Liver (tissue), 9 donors: ENCODE data around the gene ZNF865. TPM values are rescaled to one million over a fixed set of nuclear protein-coding genes. Genes with fewer than 3 reads are reported as not detected.
"Not testable (repeated sequence)": the region's sequence is repeated elsewhere in the genome, so short reads cannot be mapped to it uniquely, and the experiment has no call there.

Experiments
- DNase-seq: peaks from one replicate; pipeline ENCODE4 v3.0.0-alpha.2; 2017; ENCODE audit warnings: low spot score
- H3K27ac ChIP-seq, 2 donors: one replicate each; pipeline ENCODE4 v1.7.0; 2013; ENCODE audit warnings: inconsistent platforms in 2 of 2, low read length in 2 of 2, control low read depth in 1 of 2, low read depth in 1 of 2, mild to moderate bottlenecking in 1 of 2
- H3K27me3 ChIP-seq, 4 donors: one replicate each; pipeline versions ENCODE4 v1.6.1 to v1.7.0; 2013; ENCODE audit warnings: low read length in 3 of 4, inconsistent platforms in 1 of 4, mild to moderate bottlenecking in 1 of 4, moderate library complexity in 1 of 4; ENCODE audit not compliant: control insufficient read depth in 4 of 4, insufficient read depth in 4 of 4
- H3K36me3 ChIP-seq, 4 donors: one replicate each; pipeline versions ENCODE4 v1.6.1 to v1.7.0; 2013; ENCODE audit warnings: low read length in 3 of 4, mild to moderate bottlenecking in 3 of 4, low read depth in 1 of 4, moderate library complexity in 1 of 4; ENCODE audit not compliant: control insufficient read depth in 4 of 4, insufficient read depth in 3 of 4
- H3K4me1 ChIP-seq, 4 donors: one replicate each; pipeline versions ENCODE4 v1.6.1 to v1.7.0; 2013; ENCODE audit warnings: low read length in 3 of 4, mild to moderate bottlenecking in 3 of 4, moderate library complexity in 1 of 4; ENCODE audit not compliant: control insufficient read depth in 4 of 4, insufficient read depth in 4 of 4
- H3K4me3 ChIP-seq, 3 donors: one replicate each; pipeline versions ENCODE4 v1.6.1 to v1.7.0; 2013; ENCODE audit warnings: low read length in 3 of 3, control low read depth in 1 of 3, low read depth in 1 of 3, mild to moderate bottlenecking in 1 of 3
- H3K9ac ChIP-seq, 2 donors: one replicate each; pipeline ENCODE4 v1.7.0; 2013; ENCODE audit warnings: low read length in 2 of 2, mild to moderate bottlenecking in 2 of 2, moderate library complexity in 2 of 2, control low read depth in 1 of 2, low read depth in 1 of 2
- H3K9me3 ChIP-seq, 4 donors: one replicate each; pipeline versions ENCODE4 v1.6.1 to v1.7.0; 2013; ENCODE audit warnings: low read length in 3 of 4; ENCODE audit not compliant: control insufficient read depth in 4 of 4
- ATF3 ChIP-seq: IDR thresholded peaks from 2 replicates; pipeline ENCODE4 v1.6.1; 2016; ENCODE audit warnings: antibody characterized with exemption
- FOXA1 ChIP-seq: IDR thresholded peaks from 2 replicates; pipeline ENCODE4 v1.6.1; 2016; ENCODE audit warnings: antibody characterized with exemption
- FOXA2 ChIP-seq: IDR thresholded peaks from 2 replicates; pipeline ENCODE4 v1.6.1; 2016; ENCODE audit warnings: antibody characterized with exemption
- GABPA ChIP-seq, 2 donors: IDR thresholded peaks in 1 of 2; conservative IDR thresholded peaks in 1 of 2; 2 replicates each; pipeline ENCODE4 v1.6.1; 2016; ENCODE audit warnings: antibody characterized with exemption in 2 of 2, mild to moderate bottlenecking in 1 of 2, moderate library complexity in 1 of 2
- HNF4A ChIP-seq, 2 donors: conservative IDR thresholded peaks; 2 replicates each; pipeline ENCODE4 v1.6.1; 2016; ENCODE audit warnings: antibody characterized with exemption in 2 of 2, mild to moderate bottlenecking in 2 of 2
- HNF4G ChIP-seq: IDR thresholded peaks from 2 replicates; pipeline ENCODE4 v1.6.1; 2016; ENCODE audit warnings: antibody characterized with exemption
- JUND ChIP-seq, 2 donors: IDR thresholded peaks; 2 replicates each; pipeline ENCODE4 v1.6.1; 2016; ENCODE audit warnings: antibody characterized with exemption in 2 of 2
- NR2F2 ChIP-seq: IDR thresholded peaks from 2 replicates; pipeline ENCODE4 v1.6.1; 2016; ENCODE audit warnings: antibody characterized with exemption
- RAD21 ChIP-seq, 2 donors: IDR thresholded peaks; 2 replicates each; pipeline ENCODE4 v1.6.1; 2016; ENCODE audit warnings: antibody characterized with exemption in 2 of 2, mild to moderate bottlenecking in 2 of 2
- REST ChIP-seq: IDR thresholded peaks from 2 replicates; pipeline ENCODE4 v1.6.1; 2016; ENCODE audit warnings: antibody characterized with exemption, mild to moderate bottlenecking
- RXRA ChIP-seq, 2 donors: IDR thresholded peaks; 2 replicates each; pipeline ENCODE4 v1.6.1; 2017 to 2018; ENCODE audit warnings: antibody characterized with exemption in 2 of 2, mild to moderate bottlenecking in 1 of 2
- SP1 ChIP-seq: IDR thresholded peaks from 2 replicates; pipeline ENCODE4 v1.6.1; 2018; ENCODE audit warnings: antibody characterized with exemption, mild to moderate bottlenecking
- TAF1 ChIP-seq: conservative IDR thresholded peaks from 2 replicates; pipeline ENCODE4 v1.6.1; 2016; ENCODE audit warnings: antibody characterized with exemption, mild to moderate bottlenecking
- YY1 ChIP-seq: IDR thresholded peaks from 2 replicates; pipeline ENCODE4 v1.6.1; 2016; ENCODE audit warnings: antibody characterized with exemption, mild to moderate bottlenecking
- WGBS: extraction: QIAGEN DNeasy Blood & Tissue Kit; methylation state at CpG from one replicate; pipeline ENCODE4 v1.1.7; 2013; 5-methylcytosine and 5-hydroxymethylcytosine counted together
- polyA plus RNA-seq, 2 donors: library from polyadenylated mRNA; stranded (reverse) in 1 of 2; unstranded in 1 of 2; fragments of 200-250 nt in 1 of 2; fragments of >200 nt in 1 of 2; fragmentation: Nextera tagmentation in 1 of 2; extraction: Ambion mirVana in 1 of 2; gene quantifications; one replicate each; pipeline versions ENCODE4 v1.2.1 to v1.2.3, GENCODE V29; 2013 to 2015
- total RNA-seq, 2 donors: library from RNA; depleted of rRNA; stranded (reverse); fragments of >200 nt; gene quantifications; one replicate each; pipeline ENCODE4 v1.2.3, GENCODE V29; 2014
- TF ChIP-seq, protein P1 (sequence below): fragments of 150-350 bp; IDR thresholded peaks from 2 replicates; pipeline ENCODE4 v1.5.1; 2017; ENCODE audit warnings: improper control_type of control experiment, low read depth, low read length; ENCODE audit not compliant: missing input control
- TF ChIP-seq, protein P2 (sequence below): IDR thresholded peaks from 2 replicates; pipeline ENCODE4 v1.6.1; 2016; ENCODE audit warnings: antibody characterized with exemption
- donor health status: healthy.
- donor health status: healthy.
- donor health status: healthy.
- donor health status: healthy.
- donor health status: healthy.

Gene ZNF865
- total and polyA plus RNA-seq, 4 donors, result 0.38 to 3.1 (median 1.6) TPM

- Histone ChIP-seq H3K36me3 (no peaks in the 10 kb centered on the region), H3K27me3 (peaks cover 0 to 3% (median 1%) of the 10 kb centered on the region in 4 donors), H3K4me3 (no peak overlapping the region), H3K9ac (no peak overlapping the region), H3K4me1 (no peaks in the 10 kb centered on the region), H3K9me3 (no peaks in the 10 kb centered on the region), H3K27ac (no peak overlapping the region)
- no peak for DNase-seq
- TF ChIP-seq FOXA1 (no peak), HNF4A (conservative IDR thresholded peaks at IDR 0.05) (no peak)
Observed at GRCh38 chr19:55567708-55568328, 37.6 kb upstream of the ZNF865 start.

- not testable (repeated sequence) for H3K9ac ChIP-seq, H3K27ac ChIP-seq, H3K4me3 ChIP-seq, H3K9me3 ChIP-seq, H3K27me3 ChIP-seq, H3K36me3 ChIP-seq, H3K4me1 ChIP-seq, DNase-seq
- 89% methylated on average over 5 of the region's 5 CpGs for WGBS
Observed at GRCh38 chr19:55569477-55569876, 36.0 kb upstream of the ZNF865 start.

DNA sequence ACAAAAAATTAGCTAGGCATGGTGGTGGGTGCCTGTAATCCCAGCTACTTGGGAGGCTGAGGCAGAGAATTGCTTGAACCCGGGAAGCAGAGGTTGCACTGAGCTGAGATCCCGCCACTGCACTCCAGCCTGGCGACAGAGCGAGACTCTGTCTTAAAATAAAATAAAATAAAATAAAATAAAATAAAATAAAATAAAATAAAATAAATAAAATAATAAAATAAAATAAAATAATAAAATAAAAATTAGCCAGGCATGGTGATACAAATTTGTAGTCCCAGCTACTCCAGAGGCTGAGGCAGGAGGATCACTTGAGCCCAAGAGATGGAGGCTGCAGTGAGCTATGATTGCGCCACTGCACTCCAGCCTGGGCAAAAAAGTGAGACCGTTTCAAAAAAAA is 31.5 kb upstream of the ZNF865 start:
- not testable (repeated sequence) for H3K27me3 ChIP-seq, H3K9ac ChIP-seq
- 84% methylated on average over 6 of the region's 6 CpGs for WGBS

GRCh38 chr19:55576746-55577145 is 28.7 kb upstream of the ZNF865 start:
- TF ChIP-seq REST (no peak), FOXA2 (no peak), RAD21 (IDR thresholded peaks at IDR 0.05) (no peak), NR2F2 (no peak), HNF4A (conservative IDR thresholded peaks at IDR 0.05) (no peak), ATF3 (no peak), JUND (IDR thresholded peaks at IDR 0.05) (no peak), RXRA (IDR thresholded peaks at IDR 0.05) (no peak), GABPA (IDR thresholded peaks at IDR 0.05 in 1 of 2, conservative IDR thresholded peaks at IDR 0.05 in 1 of 2) (no peak), SP1 (no peak), FOXA1 (no peak), HNF4G (no peak), YY1 (no peak), TAF1 (no peak)
- TF ChIP-seq, protein P1, sequence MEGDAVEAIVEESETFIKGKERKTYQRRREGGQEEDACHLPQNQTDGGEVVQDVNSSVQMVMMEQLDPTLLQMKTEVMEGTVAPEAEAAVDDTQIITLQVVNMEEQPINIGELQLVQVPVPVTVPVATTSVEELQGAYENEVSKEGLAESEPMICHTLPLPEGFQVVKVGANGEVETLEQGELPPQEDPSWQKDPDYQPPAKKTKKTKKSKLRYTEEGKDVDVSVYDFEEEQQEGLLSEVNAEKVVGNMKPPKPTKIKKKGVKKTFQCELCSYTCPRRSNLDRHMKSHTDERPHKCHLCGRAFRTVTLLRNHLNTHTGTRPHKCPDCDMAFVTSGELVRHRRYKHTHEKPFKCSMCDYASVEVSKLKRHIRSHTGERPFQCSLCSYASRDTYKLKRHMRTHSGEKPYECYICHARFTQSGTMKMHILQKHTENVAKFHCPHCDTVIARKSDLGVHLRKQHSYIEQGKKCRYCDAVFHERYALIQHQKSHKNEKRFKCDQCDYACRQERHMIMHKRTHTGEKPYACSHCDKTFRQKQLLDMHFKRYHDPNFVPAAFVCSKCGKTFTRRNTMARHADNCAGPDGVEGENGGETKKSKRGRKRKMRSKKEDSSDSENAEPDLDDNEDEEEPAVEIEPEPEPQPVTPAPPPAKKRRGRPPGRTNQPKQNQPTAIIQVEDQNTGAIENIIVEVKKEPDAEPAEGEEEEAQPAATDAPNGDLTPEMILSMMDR, result no peak
- TF ChIP-seq, protein P2, sequence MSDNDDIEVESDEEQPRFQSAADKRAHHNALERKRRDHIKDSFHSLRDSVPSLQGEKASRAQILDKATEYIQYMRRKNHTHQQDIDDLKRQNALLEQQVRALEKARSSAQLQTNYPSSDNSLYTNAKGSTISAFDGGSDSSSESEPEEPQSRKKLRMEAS, result no peak
- H3K9me3 ChIP-seq, result no peaks in the 10 kb centered on the region
- H3K27ac ChIP-seq, result no peak overlapping the region
- no peak overlapping the region for H3K9ac ChIP-seq
- H3K36me3 ChIP-seq, result peaks cover 0 to 7% (median 2%) of the 10 kb centered on the region in 4 donors
- peaks cover 3 to 15% (median 11%) of the 10 kb centered on the region in 4 donors for H3K4me1 ChIP-seq
- no peak for DNase-seq
- H3K27me3 ChIP-seq, result no peaks in the 10 kb centered on the region
- 92% methylated on average over 5 of the region's 5 CpGs for WGBS
- H3K4me3 ChIP-seq, result no peak overlapping the region

More for the DNA sequence above, 31.5 kb upstream of the ZNF865 start:
- not testable (repeated sequence) for H3K9me3 ChIP-seq, H3K4me1 ChIP-seq, H3K36me3 ChIP-seq, H3K27ac ChIP-seq, H3K4me3 ChIP-seq, DNase-seq
